ENCODE data around the gene CNPY1. TPM values are rescaled to one million over a fixed set of nuclear protein-coding genes. Genes with fewer than 3 reads are reported as not detected.

CNPY1 gene
- polyA plus RNA-seq, 4 donors = not detected

- DNase-seq (ENCODE audit: low read depth in 4 of 4, low spot score in 2 of 4) = no peak
Measured at GRCh38 chr7:155560196-155560885, 14.0 kb upstream of the CNPY1 start.

- DNase-seq (ENCODE audit: low read depth in 4 of 4, low spot score in 2 of 4) = no peak
Measured at GRCh38 chr7:155559519-155560108, 13.3 kb upstream of the CNPY1 start.

- DNase-seq (ENCODE audit: low read depth in 4 of 4, low spot score in 2 of 4) = no peak
Measured at GRCh38 chr7:155558961-155559360, 12.6 kb upstream of the CNPY1 start.

GRCh38 chr7:155558351-155558750, 12.0 kb upstream of the CNPY1 start:
- no peak for DNase-seq (ENCODE audit: low read depth in 4 of 4, low spot score in 2 of 4)

- DNase-seq (ENCODE audit: low read depth in 4 of 4, low spot score in 2 of 4) = no peak
Measured at GRCh38 chr7:155557778-155558177, 11.4 kb upstream of the CNPY1 start.

GRCh38 chr7:155556763-155557162, 10.4 kb upstream of the CNPY1 start:
- DNase-seq (ENCODE audit: low read depth in 4 of 4, low spot score in 2 of 4) = no peak

GRCh38 chr7:155555116-155555695, 8.8 kb upstream of the CNPY1 start:
- no peak for DNase-seq (ENCODE audit: low read depth in 4 of 4, low spot score in 2 of 4)

GRCh38 chr7:155553871-155554270, 7.5 kb upstream of the CNPY1 start:
- no peak for DNase-seq (ENCODE audit: low read depth in 4 of 4, low spot score in 2 of 4)

- DNase-seq (ENCODE audit: low read depth in 4 of 4, low spot score in 2 of 4) = no peak
Measured at GRCh38 chr7:155551785-155552611, 5.6 kb upstream of the CNPY1 start.

GRCh38 chr7:155550916-155551315, 4.6 kb upstream of the CNPY1 start:
- no peak for DNase-seq (ENCODE audit: low read depth in 4 of 4, low spot score in 2 of 4)

GRCh38 chr7:155549226-155549625, 2.9 kb upstream of the CNPY1 start:
- DNase-seq (ENCODE audit: low read depth in 4 of 4, low spot score in 2 of 4) = no peak

- DNase-seq (ENCODE audit: low read depth in 4 of 4, low spot score in 2 of 4) = no peak
Measured at GRCh38 chr7:155547161-155547791, 917 bp upstream of the CNPY1 start.

GRCh38 chr7:155545348-155545747, 1.0 kb downstream of the CNPY1 start:
- no peak for DNase-seq (ENCODE audit: low read depth in 4 of 4, low spot score in 2 of 4)

GRCh38 chr7:155544485-155544884, 1.9 kb downstream of the CNPY1 start:
- no peak for DNase-seq (ENCODE audit: low read depth in 4 of 4, low spot score in 2 of 4)

- no peak for DNase-seq (ENCODE audit: low read depth in 4 of 4, low spot score in 2 of 4)
Measured at GRCh38 chr7:155543926-155544325, 2.4 kb downstream of the CNPY1 start.

- DNase-seq (ENCODE audit: low read depth in 4 of 4, low spot score in 2 of 4) = no peak
Measured at GRCh38 chr7:155543011-155543876, 3.1 kb downstream of the CNPY1 start.

GRCh38 chr7:155541986-155542675, 4.2 kb downstream of the CNPY1 start:
- no peak for DNase-seq (ENCODE audit: low read depth in 4 of 4, low spot score in 2 of 4)

- no peak for DNase-seq (ENCODE audit: low read depth in 4 of 4, low spot score in 2 of 4)
Measured at GRCh38 chr7:155540553-155540952, 5.8 kb downstream of the CNPY1 start.

GRCh38 chr7:155538293-155538692, 8.1 kb downstream of the CNPY1 start:
- no peak for DNase-seq (ENCODE audit: low read depth in 4 of 4, low spot score in 2 of 4)

All from left renal cortex interstitium (tissue), 4 donors.